ENCODE results near the gene KCNMA1. TPM values are rescaled to one million over a fixed set of nuclear protein-coding genes. Genes with fewer than 3 reads are reported as not detected.

KCNMA1 gene
- total RNA-seq, 1 donor from 2014 or later, result 0.51 TPM

DNA sequence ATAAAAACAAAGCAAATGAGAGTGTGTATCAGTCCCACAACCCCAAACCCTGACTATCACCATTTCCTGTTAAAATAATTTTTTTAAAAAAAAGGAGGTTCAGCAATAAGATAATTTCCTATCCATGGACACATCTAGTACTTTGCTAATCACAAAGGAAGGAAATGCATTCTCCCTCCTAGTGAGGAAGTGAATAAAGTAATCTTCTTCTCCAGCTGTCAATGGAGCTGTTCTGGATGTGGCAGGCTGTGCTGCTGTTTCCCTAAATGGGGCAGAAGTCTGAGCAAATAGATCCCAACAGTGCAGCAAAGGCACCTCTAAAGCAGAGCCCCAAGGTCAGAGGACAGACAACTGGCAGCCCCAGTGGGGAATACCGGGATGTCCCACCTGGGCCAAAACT, 540.0 kb downstream of the KCNMA1 start:
- no peak for DNase-seq (ENCODE audit: low read depth in 2 of 2)

DNA sequence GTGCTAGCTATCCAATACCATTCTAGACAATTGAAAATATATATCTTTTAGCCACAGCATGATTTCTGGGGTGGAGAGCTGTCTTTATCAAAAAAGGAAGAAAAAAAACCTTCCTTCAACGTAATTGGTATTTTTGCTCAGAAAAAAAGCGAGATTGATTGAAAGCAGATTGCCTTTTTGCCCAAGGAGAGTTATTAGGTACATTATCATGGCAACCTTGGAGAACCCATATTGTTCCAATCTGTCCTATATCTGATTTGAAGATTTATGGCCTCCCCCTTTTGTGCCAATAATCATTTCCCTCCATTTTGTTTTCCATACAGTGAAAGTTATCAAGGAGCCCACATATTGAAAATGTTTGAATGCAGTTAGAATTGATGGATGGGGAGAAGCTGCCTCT, 544.5 kb downstream of the KCNMA1 start:
- no peak for DNase-seq (ENCODE audit: low read depth in 2 of 2)

DNA sequence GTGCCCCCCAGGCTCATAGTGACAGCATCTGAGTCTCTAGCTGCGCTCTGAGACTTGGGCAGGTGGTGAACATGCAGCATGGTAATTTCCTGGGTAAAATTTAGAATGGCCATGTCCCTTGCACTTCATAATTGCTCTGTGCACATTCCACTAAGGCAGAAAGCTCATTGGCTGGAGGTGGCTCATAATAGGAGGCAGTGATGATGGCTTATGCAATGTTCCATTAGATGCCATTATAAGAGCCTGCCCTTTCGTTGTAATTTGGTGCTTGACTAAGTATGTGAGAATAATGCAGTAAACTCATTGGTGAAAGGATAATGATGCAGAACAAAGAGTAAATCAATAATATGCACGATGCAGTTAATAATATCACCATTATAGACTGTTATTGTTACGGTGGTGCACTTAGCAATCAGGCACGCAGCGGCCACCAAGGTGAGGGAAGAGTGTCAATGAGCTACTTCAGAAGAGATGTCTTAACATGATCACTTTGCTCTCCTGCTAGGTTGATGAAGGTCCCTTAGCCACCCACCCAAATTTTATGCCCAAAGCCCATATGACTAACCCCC, 545.9 kb downstream of the KCNMA1 start:
- no peak for DNase-seq (ENCODE audit: low read depth in 2 of 2)

DNA sequence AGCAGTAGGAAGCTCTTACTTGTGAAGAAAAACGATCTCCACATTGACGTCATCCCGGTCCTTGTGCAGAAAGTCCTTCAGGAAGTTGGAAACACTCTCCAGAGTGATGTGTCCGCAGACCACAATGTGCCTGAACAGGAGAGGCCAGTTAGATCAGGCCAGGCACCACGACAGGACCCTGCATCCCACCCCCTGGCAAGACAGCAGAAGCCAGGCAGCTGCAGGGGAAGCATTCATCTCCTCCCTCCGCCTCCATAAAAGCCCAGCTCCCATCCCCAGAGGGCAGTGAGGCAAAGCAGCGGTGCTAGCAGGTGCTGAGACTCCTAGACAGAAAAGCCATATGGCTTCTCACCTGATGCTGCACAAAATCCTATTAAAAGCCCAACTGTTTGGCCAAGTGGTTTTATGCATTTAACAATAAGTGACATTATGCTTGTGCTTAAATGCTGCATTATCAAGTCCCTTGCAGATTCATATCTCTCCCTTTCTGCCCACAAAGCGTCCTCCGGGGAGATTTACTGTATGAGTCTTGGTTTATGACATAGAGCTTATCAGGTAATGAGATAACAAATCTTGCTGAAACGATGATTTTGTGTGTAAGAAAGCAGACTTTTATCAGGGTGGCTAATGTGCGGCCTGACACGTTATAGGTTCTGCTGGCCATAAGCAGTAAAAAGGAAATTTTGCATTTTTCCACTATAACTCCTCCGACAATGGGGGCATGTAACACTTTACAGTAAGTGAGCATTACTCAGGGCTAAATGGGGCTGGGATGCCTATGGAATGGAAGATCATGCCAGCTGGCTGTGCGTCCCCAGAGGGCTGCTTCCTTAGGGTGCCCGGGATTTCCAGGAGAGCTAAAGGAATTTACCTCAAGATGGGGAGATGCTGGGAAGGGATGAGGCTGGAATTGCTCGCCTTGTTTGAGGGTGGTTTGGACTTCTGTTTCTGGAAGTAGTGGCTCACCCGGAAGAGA, 546.9 kb downstream of the KCNMA1 start:
- DNase-seq (ENCODE audit: low read depth in 2 of 2), result no peak

DNA sequence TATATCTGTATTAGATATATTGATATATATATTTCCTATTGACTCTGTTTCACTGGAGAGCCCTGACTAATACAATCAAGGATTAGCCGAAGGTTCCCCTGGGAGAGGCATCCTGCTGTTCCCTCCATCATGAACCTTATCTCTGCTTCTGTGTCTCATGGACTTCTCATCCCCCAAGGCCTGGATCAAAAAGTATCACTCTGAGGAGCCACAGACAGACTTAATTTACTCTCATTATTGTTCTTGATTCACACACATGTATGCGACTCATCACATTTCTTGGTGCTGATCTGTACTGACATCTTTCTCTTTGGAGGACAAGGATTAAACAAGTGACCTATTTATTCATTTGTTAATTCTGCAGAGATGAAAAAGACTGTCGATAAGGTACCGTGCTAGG, 550.2 kb downstream of the KCNMA1 start:
- no peak for DNase-seq (ENCODE audit: low read depth in 2 of 2)

DNA sequence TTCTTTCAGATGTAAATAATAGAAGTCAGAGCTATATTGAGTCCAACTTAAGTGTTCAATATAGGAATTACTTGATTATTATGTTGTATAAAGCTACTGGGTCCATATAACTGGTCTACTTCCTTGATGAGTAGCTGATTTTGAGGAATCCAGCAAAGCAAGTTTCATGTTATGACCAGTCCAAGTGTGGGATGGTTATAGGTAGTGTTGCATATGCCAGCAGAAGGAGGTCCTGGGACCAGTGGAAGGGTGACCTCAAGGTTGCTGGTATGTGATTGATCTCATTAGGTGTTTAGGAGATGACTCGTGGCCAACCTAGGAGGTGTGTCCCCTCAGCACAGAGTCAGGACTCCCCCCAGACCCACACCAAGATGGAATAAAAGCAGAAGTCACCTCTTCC, 551.5 kb downstream of the KCNMA1 start:
- no peak for DNase-seq (ENCODE audit: low read depth in 2 of 2)

DNA sequence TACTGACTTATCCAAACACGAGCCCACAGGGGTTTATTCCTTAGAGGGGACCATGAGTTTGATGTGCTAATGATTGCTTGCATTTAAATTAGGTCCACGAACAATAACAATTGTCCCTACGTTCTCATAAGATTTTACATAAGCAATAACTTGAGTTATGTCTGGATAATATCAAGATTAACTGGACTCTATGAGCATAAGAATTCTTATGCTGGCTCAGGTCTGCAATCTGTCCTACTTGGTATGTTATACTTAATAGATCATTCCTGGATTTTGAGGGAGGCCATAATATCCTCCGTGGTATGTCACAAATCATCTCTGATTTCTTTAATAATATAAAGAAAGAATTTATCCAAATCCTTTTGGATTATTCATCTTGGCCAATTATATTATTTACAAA, 552.3 kb downstream of the KCNMA1 start:
- no peak for DNase-seq (ENCODE audit: low read depth in 2 of 2)

DNA sequence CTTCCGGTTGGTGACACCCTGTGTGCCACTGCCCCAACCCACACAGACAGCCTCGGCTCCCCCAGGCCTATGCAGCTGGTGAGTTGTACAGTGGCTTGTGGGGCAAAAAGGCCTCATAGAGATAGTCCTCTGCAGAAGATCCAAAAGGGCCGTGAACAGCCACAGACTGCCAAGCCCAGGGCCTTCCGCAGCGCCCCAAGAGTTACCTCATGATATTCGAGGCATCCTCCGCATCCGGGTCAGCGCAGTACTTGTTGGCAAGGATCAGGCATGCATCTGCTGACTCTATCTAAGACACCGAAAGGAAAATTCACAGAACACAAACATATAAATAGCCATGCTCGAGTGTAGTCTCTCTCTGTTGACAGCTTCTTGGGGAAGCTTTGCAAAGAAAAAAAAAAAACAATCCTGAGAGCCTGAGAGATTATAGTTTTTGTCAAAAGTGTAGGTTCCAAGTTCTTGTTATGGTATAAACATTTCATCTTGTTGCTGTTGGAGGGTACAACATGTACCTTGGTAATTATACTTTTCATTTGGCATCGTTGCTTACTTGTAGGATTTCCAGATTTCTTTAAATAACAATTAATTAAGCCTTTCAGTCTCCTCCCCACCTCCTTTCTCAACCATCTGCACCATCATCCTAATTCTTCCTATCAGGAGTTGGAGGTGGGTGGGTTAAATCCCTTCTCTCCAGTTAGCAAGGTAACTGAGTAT, 553.0 kb downstream of the KCNMA1 start:
- no peak for DNase-seq (ENCODE audit: low read depth in 2 of 2)

DNA sequence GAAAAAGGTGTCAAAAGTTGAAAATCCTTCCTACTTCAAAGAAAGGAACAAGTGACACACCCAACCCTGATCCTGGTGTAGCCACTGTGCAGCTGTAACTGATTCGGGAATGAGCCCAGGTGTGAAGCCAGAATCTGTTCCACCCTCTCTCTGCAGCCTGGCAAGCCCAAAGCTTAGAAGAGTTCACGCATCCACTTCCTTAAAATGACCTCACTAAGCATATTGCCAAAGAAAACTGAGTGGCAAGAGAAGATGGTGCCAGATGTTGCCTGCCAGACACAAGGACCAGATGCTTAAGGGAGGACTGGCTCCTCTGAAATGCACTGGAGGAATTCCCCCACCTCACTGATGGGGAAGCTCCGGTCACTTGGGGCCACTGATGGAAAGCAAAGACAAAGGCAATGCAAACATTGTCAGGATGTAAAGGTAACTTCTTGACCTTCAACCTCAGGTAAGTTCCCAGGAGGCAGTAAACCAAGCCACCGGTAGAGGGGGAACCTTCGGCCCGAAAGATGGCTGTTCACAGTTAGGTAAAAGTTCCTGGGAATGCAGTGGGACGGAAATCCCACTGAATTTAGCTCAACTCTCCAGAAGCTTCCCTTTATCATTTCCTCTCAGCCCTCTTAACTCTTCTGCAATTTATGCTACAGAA, 554.9 kb downstream of the KCNMA1 start:
- no peak for DNase-seq (ENCODE audit: low read depth in 2 of 2)

DNA sequence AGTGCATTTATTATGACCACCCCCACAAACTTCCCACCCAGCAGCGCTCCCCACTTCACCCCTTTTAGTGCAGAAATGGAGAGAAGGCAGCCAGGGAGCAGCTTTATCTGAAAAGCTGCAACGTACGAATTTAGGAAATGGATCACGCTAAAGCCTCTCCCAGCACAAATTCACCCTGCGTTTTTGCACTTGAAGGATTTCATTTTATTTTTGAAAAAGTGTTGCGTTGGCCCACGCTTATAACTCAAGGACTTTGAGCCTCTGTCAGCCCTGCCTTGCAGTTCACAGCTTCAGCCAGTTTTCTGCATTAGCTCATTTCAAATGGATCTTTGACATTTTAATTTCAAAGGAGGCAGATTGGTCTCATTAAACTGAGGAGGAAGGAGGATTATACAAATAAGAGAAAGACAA, 556.1 kb downstream of the KCNMA1 start:
- no peak for DNase-seq (ENCODE audit: low read depth in 2 of 2)

DNA sequence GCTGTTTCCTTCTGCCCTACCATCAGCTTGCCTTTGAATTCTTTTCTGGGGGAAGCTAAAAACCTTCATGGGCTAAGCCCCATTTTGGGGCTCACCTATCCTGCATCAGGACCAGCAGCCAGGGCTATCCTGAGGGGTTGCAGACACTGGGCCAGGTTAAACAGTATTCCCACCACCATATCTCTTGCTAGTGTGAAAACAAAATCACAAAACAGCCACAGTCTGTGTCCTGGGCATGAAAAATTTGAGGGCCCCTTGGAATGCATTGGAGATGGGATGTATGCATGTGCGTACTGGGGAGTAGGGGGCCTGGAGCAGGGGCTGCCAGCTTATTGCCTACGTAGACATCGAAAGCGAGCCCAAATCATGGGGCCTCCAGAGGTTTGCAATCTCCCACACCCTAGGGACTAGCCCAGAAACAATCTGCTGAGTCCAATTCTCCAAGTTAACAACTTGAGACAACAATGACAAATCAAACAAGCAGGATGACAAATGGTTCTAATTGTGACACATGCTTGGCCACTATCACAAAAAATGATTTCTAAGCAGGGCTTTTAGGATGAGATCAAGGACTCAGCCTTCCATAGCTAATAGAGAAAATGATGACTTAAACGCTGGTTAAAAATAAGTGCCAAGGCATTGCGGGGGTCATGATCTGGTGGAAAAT, 557.1 kb downstream of the KCNMA1 start:
- no peak for DNase-seq (ENCODE audit: low read depth in 2 of 2)

DNA sequence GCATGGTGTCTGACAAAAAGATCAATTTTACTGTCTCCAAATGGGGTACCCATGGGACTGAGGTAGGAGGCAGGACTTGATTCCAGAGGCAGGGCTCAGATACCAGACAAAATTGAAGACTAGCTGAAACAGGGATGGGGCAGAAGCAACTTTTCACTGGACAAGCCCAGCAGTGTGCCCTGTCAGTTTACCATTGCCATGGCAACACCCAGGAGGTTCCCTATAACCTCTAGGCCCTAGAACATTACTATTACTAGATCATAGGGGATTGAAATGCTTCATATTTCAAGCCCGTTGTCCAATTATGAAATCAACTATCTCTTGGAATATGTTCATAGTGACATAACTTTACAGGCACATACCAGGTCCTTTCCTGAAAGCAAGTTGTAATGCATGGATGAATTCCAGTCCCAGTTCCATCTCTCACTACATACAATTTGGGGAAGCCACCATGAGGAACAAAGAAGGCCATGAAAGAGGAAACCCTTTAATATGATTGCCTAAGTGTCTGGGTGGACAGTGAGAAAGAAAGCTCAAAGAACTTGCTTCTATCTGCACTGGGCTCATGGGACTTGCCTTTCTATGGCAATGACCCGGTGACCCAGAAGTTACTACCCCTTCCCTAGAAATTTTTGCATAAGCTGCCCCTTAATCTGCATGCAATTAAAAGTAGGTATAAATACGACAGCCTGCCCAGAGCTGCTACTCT, 557.9 kb downstream of the KCNMA1 start:
- no peak for DNase-seq (ENCODE audit: low read depth in 2 of 2)

DNA sequence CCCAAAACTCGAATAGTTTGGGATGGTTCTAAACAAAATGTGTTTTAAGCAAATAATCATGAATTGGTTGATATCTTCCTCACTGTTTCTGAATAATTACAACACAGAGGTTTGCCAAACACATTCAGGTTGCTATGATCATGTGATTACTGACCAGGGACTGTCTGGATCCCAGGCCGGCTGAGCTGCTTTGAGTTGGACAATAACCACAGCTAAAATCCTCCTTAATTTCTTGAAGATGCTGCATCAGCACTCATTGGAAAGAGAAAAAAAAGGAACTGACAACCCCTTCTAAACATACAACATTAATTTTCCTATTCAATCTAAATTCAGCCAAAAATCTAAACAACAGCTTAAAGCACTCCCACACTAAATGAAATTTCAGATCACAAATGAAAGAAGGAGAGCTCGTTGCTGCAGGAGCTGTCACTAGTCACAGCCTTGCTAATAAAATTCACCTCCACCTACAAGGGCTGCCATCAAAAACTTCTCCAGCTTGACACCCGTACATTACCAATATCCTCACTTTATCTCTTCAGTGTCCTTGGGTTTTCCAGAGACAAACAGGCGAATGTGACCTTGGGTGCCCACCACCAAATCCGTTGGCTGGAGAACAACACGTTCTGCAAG, 560.2 kb downstream of the KCNMA1 start:
- DNase-seq (ENCODE audit: low read depth in 2 of 2), result no peak

DNA sequence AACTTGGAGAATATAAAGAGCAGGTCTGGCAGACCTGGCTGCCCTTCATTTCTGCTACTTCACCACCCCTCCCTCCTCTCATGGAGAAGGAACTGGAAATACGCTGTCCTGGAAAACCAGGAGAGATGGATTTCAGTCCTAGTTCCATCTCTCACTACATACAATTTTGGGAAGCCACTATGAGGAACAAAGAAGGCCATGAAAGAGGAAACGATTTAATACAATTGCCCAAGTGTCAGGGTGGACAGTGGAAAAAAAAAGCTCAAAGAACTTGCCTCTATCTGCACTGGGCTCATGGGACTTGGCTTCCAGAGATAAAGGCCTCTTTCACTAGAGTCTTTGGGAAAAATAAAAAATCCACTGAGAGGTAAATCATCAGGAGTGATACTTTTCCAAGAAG, 561.7 kb downstream of the KCNMA1 start:
- no peak for DNase-seq (ENCODE audit: low read depth in 2 of 2)

DNA sequence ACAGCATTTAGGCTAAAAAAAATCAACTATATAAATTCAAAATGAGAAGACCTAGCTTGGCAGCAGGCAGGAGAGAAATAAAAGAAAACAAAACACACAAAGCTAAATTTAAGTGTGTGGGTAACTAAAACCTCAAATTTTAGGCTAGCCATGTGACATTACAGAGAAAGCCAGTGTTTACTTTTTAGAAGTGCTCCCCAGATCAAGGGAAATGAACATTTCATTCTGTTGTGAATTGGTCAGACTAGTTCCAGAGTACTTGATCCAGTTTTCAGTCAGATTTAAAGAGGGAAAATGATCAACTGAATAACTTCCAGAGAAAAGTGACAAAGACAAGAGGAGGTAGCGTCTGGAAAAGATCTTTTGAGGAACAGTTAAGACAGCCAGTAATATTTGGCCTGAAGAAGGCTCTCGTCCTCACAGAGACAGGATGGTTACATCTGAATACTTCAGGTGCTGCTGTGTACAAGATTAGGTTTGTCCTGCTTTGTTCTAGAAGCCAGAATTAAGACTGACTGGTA, 563.4 kb downstream of the KCNMA1 start:
- no peak for DNase-seq (ENCODE audit: low read depth in 2 of 2)

DNA sequence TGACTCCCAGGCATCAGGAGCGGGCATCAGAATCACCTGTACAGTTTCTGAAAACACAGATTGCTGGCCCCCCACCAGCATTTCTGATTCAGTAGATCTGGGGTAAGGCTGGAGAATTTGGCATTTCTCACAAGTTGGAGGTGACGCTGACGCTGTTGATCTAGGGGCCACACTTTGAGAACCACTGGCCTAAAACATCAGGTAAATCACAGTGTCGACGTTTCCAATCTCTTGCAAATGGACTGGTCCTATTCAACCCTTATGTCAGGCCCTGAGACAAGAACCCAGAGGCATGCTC, 564.0 kb downstream of the KCNMA1 start:
- no peak for DNase-seq (ENCODE audit: low read depth in 2 of 2)

DNA sequence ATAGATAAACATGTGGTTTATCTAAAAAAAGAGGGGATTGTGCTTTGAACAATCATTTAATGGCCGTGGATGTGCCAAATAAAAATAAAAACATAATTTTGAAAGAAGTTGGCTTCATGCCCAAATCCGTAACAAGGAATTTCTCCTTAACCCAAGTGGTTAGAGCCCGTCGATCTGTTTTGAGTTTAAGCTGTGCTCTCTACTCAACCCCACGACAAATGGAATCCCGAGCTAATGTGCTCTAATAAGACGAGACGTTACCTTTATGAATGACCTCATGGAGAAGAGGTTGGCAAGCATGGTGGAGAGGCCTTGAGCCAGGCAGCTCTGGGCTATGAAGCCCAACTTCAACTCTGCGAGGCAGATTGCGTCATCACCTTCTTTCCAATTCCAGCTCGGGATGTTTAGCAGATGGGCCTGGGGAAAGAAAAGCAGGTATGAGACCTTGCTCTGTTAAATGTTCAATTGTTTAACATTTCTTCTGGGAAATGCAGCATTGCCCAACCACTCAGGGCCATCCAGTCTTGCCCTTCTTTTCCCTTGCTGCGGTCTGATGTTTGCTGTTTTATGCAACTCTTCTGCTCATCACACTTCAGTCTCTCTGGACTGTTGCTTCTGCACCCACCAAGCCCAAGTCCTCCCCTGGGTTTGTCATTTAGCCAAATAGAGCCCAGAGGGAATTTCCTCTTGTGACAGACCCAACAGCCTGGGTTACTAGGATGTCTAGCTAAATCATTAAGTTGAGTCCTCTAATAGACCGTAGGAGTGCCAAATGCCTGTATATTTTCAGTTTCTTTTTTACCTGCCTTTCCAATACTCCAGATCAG, 564.6 kb downstream of the KCNMA1 start:
- DNase-seq (ENCODE audit: low read depth in 2 of 2), result no peak

DNA sequence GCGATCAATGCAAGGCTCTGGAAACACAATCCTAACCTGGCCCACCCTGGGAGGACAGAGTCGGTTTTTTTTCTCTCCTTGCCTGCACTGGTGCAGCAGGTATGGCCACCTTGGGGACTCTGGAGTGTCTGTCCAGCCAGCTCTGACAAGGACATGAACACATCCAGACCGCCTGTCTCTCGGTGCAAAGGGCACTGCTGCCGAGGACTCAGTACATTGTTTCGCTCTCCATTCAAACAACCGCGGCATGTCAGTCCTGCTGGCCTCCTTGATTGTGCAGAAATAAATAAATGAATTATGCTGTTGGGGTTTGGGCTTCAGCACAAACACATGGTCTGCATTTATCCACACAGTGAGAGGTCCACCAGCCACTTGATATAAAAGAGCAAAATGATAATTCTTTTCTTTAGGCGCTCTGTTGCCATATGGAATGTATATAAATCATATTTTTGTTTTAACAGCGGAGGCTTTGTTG, 565.2 kb downstream of the KCNMA1 start:
- no peak for DNase-seq (ENCODE audit: low read depth in 2 of 2)

DNA sequence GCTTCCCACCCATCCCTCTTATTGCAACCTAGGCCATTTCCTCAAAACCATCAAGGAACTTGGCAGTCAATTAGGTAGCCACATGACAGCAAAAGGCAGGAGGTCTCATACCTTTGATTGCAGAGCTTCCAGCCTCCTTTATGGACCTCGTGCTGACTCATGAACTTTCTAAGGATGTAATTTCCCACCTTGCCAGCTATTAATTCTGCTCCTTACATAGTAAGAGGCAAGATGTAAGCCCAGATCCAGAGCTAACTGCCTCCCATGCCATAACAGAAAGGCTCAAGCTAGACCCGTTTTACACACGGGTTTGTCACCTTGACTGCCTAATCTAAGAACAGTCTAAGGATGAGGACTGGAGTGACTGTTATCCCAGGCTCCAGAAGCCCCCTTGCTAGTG, 565.7 kb downstream of the KCNMA1 start:
- DNase-seq (ENCODE audit: low read depth in 2 of 2), result no peak

Measured in dermis microvascular lymphatic vessel endothelial cell (primary cell).